HG03175 (cell line): ENCODE data around the gene SLC47A1.

Experiments used
- ATAC-seq: cut with Tn5 transposase; IDR thresholded peaks from one replicate; pipeline ENCODE4 v1.9.1; 2021; ENCODE audit warnings: mild to moderate bottlenecking, moderate library complexity; ENCODE audit not compliant: unreplicated experiment

Gene SLC47A1

DNA sequence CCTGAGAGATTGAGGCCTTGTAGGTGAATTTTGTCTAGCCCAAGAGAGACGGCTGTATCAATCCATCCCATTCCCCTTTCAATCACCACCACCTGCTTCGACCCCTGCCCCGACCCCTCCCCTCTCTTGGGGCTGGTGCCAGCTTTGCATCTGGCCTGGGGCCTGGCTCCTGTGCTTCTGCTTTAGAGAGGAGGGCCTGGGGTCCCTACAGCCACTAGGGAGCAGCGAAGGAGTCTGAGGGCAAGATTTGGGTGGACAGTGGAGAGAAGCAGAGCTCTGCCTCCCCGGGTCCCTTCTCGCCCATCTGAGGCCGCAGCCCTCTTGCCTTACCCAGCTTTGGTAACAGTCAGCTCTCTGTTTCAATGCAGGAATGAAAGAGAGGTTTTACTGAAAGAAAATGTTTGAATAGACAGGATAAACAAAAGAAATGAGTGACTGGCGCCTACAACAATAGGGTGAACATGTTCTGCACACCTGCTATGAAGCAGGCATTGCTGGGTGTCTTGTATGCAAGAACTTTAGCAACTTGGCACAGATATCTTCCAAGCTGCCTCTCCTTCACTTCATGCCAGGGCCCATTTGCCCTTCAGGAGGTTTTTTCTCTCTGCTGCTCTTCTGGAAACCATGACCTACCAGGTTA is 57.4 kb downstream of the SLC47A1 start:
- no peak for ATAC-seq

DNA sequence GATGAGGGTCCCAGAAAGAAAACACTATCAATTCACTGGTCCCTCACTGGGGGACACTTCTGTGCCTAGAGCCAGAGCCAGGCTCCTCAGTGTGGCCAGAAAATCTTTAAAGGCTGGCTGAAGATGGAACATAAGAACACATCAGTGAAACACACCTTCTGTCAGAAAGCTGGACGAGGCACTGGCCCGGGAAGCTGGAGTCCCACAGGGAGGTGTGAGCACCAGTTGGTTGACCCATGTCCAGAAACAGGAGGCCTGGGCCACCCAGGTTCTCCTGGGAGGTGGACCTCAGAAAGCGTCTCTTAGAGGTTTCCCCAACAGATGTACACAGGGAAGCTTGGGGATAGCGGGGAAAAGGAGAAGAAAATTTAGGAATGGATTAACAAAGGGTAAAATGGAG is 58.7 kb downstream of the SLC47A1 start:
- no peak for ATAC-seq

DNA sequence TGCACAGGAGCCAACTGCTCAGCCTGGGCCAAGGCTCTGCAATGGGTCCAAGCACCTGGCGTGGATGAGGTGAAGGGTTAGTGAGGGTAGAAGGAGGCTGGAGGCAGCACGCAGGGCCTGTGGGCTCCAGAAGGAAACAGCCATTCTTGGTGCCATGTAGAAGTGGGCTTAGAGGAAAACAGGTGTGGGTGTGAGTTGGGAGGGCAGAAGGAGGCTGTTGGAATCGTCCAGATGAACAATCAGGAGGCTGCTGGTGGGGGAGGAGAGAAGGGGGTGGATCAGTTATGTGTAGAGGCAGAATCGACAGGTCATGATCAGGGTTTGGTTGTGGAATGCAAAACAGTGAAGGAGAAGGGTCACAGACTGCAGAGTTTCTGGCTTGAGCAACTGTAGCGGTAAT is 63.2 kb downstream of the SLC47A1 start:
- no peak for ATAC-seq

DNA sequence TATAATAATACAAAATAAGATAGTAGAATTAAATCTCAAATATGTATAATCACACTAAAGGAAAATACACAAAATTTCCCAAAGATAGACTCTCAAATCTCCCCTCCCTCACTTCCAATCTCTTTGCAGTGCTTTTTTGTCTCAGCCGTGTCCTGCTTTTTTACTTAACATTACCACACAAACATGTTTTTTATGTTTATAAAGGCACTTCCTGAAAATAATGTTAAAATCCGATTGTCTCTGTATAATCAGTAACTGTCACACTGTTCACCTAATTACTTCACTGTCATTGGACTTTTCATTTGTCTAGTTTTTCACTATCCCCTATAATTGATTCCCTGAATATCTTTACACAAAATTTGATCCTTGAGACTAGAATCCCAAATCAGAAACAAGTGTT is 76.7 kb downstream of the SLC47A1 start:
- no peak for ATAC-seq

DNA sequence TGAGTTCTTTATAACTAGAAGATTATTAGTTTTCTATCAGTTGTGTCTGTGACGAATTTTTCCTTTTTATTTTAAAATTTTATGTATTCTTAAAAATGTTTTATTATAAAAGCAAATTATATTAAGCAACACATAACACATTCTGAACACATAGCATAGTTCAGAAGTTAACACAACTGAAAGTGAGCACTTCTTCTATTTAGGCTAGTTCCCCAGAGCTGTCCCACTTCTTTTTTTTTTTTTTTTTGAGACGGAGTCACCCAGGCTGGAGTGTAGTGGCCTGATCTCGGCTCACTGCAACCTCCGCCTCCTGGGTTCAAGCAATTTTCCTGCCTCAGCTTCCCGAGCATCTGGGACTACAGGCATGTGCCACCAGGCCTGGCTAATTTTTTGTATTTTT is 77.2 kb downstream of the SLC47A1 start:
- no peak for ATAC-seq

DNA sequence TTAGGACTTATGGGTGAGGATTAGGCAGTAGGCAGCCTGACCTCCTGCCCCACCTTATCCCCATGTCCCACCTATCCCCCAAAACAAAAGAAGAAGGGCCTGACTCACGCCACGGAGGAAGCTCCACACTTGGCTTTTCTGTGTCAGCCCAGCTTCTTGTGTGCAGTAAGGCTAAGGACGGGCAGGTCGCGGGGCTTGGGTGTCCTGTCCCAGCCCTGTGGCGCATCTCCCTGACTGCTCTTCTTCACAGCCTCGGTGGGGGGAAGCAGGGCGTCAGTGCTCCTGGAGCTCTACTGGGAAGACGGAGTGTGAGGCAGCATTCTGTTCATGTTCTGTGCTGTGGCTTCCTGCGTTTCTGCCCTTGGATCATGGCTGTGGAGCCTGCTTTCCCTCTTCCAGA is 80.3 kb downstream of the SLC47A1 start:
- ATAC-seq = no peak

DNA sequence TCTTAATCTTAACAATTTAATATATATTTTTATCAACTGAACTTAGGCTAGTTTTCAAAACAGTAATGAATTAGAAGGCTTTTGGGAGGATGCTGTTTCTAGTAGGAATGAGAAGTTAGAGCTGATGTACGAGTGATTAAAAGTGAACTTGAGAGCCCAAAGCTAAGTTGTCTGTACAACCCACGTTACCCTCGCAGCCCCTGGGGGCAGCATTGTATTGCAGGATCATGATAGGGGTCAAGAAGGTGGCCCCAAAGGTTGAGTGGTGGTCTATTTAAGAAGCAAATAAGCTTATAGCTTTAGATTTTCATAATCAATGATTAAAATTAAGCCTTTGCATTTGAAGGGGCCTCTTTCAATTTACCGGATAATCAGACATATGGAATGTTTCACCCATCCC is 81.2 kb downstream of the SLC47A1 start:
- ATAC-seq = no peak

DNA sequence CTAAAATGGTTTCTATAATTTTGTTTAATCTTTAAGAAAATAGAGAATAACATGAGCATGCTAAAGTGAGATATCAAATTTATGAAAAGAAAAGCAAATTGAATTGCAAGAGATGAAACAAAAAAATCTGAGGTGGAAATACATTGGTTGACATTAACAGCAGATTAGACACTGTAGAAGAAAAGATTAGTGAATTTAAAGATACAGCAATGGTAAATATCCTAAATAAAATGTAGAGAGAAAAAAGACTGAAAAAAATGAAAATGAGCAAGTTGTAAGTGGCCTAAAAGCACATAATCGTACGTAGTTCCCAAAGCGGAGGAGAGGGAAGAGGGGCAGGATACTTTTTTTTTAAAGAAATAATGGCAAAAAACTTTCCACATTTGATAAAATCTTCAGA is 84.4 kb downstream of the SLC47A1 start:
- no peak for ATAC-seq

DNA sequence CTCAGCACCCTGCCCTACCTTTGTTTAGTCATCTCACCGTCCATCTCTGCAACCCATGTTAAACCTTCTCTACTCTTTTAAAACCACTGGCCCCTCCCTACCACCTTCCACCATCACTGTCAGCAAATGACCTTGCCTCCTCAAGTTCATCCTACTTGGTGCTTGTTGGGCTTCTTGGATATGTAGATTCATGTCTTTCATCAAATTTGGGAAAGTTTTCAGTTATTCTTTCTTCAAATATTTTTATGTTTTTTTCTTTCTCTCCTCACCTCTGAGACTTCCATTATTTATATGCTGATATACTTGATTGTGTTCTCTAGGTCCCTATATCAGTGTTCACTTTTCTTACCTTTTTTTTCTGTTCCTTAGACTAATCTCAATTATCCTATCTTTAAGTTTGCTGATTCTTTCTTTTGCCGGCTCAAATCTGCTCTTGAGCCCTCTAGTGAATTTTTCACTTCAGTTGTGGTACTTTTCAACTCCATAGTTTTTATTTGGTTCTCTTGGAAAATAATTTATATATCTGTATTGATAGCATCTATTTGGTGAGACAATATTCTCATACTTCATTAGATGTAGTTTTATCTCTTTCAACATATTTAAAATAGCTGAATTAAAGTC is 86.2 kb downstream of the SLC47A1 start:
- ATAC-seq = no peak

DNA sequence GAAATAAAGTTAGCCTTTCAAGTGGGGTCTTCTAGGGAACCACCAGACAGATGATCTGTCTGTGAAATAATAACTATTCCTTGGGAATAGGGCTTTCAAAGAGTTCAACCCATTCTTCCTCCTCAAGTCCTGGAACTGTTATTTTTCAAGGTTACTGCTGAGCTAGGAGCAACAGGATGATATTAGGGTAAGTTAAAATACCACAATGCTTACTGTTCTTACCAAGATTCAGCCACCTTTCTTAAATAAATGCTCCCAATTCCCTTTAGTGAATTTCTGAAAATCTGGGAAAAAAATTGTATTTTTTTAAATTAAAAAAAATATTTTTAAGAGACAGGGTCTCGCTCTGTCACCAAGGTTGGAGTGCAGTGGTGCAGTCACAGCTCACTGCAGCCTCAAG is 88.0 kb downstream of the SLC47A1 start:
- ATAC-seq = no peak

DNA sequence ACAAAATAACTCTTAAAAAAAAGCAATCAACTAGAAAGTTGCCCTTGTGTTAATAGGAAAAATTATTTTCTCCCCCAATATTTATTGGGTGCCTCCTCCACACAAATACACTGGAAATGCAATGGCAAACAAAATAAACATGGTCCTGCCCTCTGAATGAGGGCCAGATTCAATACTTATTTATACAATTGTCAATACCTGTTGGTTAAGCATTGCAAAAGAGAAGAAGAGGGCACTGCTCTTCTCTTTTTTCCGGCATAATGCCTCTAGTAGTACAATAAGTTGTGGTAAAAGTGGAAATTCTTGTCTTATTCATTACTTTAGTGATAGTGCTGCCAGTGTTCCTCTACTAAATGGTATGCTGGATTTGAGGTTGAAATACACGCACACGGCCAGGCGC is 92.4 kb downstream of the SLC47A1 start:
- ATAC-seq = no peak
